Measurements from ENCODE around the gene MEX3A. TPM values are rescaled to one million over a fixed set of nuclear protein-coding genes. Genes with fewer than 3 reads are reported as not detected.
A peak's percentile ranks its signal among the peaks of the same experiment; 100 is the strongest.

MEX3A gene
- total and polyA plus RNA-seq, 2 of the 8 experiments (the other 6 are each of a cell fraction or from before 2014, with no cell fraction given): 34.1 to 52.4 TPM

- TF ChIP-seq CHD7 (IDR thresholded peaks at IDR 0.05; ENCODE audit: insufficient replicate concordance, low read length) (no peak), SIN3A (conservative IDR thresholded peaks at IDR 0.05 in 1 of 2, IDR thresholded peaks at IDR 0.05 in 1 of 2; ENCODE audit: low read depth in 1 of 2, low read length in 2 of 2) (peak in 1 of 2 experiments; percentile 52; a peak in 1 of 4 replicates), SUZ12 (IDR thresholded peaks at IDR 0.05; ENCODE audit: low read length) (no peak), JUN (IDR thresholded peaks at IDR 0.05; ENCODE audit: low read depth, low read length) (0 out of 2 replicates have a peak, but pooled peaks have one; percentile 60), RNF2 (IDR thresholded peaks at IDR 0.05; ENCODE audit: borderline replicate concordance, low read depth, low read length, missing control alignments, poor library complexity, severe bottlenecking) (no peak), POLR2A (IDR thresholded peaks at IDR 0.05; ENCODE audit: control extremely low read depth in 1 of 2, low read depth in 2 of 2, low read length in 2 of 2) (peak; percentile 52 to 54; a peak in 2 of 3 replicates), NANOG (IDR thresholded peaks at IDR 0.05; ENCODE audit: insufficient read depth, low read depth, low read length, poor library complexity, severe bottlenecking) (peak; percentile 73), BRCA1 (IDR thresholded peaks at IDR 0.05; ENCODE audit: low read depth, low read length) (no peak), BCL11A (IDR thresholded peaks at IDR 0.05; ENCODE audit: low read depth in 2 of 2, low read length in 2 of 2) (peak in 1 of 2 experiments; percentile 21), SIX5 (IDR thresholded peaks at IDR 0.05; ENCODE audit: low read depth, low read length) (no peak)
Observed at GRCh38 chr1:156060937-156061636, 21.2 kb downstream of the MEX3A start, which contains the start of gene RAB25 (continued).

Measured in H1 (cell line).